Tibial nerve (tissue), 4 donors: ENCODE measurements around the gene TMCC1.

Source experiments
- EP300 ChIP-seq, 2 donors: sonication (generic); formaldehyde crosslinking; IDR thresholded peaks; one replicate each; pipeline ENCODE4 v1.6.1; 2017; ENCODE audit warnings: antibody characterized with exemption in 2 of 2, mild to moderate bottlenecking in 1 of 2
- POLR2A ChIP-seq, 2 donors: fragments of 450-650 bp; IDR thresholded peaks; one replicate each; pipeline ENCODE4 v1.6.1; 2017; ENCODE audit warnings: antibody characterized with exemption in 2 of 2, mild to moderate bottlenecking in 2 of 2, moderate library complexity in 2 of 2
- TF ChIP-seq, protein P1 (sequence below), 5 experiments: fragments of 200-600 bp in 3 of 5; fragments of 450-650 bp in 2 of 5; sonication (generic) in 3 of 5; IDR thresholded peaks; one replicate each; pipeline ENCODE4 v1.5.1; 2016 to 2019; ENCODE audit warnings: antibody characterized with exemption in 5 of 5, mild to moderate bottlenecking in 3 of 5, moderate library complexity in 2 of 5

DNA sequence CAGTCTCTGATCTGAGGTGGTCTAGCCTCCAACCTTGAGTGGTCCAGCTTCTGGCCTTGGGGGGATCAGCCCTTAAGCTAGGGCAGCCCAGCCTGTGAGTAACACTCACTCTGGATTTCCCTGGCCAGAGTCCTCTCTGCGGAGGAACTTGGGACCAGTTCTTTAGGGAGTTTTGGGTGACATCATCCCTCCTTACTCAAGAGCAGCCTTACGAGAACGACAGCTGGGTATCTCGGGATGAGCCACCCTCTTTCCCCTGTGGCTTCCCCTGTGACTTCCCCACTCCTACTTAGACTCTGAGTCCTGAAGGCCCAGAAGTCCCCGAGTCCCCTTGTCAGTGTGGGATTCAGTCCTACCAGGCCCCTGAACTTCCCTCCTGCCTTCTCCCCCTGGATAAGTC is 276.8 kb downstream of the TMCC1 start:
- TF ChIP-seq, protein P1, sequence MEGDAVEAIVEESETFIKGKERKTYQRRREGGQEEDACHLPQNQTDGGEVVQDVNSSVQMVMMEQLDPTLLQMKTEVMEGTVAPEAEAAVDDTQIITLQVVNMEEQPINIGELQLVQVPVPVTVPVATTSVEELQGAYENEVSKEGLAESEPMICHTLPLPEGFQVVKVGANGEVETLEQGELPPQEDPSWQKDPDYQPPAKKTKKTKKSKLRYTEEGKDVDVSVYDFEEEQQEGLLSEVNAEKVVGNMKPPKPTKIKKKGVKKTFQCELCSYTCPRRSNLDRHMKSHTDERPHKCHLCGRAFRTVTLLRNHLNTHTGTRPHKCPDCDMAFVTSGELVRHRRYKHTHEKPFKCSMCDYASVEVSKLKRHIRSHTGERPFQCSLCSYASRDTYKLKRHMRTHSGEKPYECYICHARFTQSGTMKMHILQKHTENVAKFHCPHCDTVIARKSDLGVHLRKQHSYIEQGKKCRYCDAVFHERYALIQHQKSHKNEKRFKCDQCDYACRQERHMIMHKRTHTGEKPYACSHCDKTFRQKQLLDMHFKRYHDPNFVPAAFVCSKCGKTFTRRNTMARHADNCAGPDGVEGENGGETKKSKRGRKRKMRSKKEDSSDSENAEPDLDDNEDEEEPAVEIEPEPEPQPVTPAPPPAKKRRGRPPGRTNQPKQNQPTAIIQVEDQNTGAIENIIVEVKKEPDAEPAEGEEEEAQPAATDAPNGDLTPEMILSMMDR (IDR thresholded peaks at IDR 0.05), result no peak
- TF ChIP-seq POLR2A (IDR thresholded peaks at IDR 0.05) (no peak), EP300 (IDR thresholded peaks at IDR 0.05) (peak in 1 of 2 donors; percentile 71)
